Sigmoid colon (tissue), 7 donors: Measurements from ENCODE around the gene RB1. TPM values are rescaled to one million over a fixed set of nuclear protein-coding genes. Genes with fewer than 3 reads are reported as not detected.
"Not testable (repeated sequence)": the region's sequence is repeated elsewhere in the genome, so short reads cannot be mapped to it uniquely, and the experiment has no call there.

Experiments
- DNase-seq: peaks from one replicate; pipeline ENCODE4 v3.0.0-alpha.2; 2019
- H3K27ac ChIP-seq, 4 donors: fragments of 200-600 bp; sonication (generic); one replicate each; pipeline ENCODE4 v1.5.1; 2016 to 2019; ENCODE audit warnings: mild to moderate bottlenecking in 1 of 4
- H3K27me3 ChIP-seq, 3 donors: fragments of 200-600 bp; sonication (generic); one replicate each; pipeline ENCODE4 v1.5.1; 2019; ENCODE audit warnings: mild to moderate bottlenecking in 1 of 3
- H3K36me3 ChIP-seq, 4 donors: fragments of 200-600 bp; sonication (generic); one replicate each; pipeline ENCODE4 v1.5.1; 2016 to 2019
- H3K4me1 ChIP-seq, 4 donors: fragments of 200-600 bp; sonication (generic); one replicate each; pipeline ENCODE4 v1.5.1; 2017 to 2019
- H3K4me3 ChIP-seq, 4 donors: fragments of 200-600 bp; sonication (generic); one replicate each; pipeline ENCODE4 v1.5.1; 2017 to 2019; ENCODE audit warnings: mild to moderate bottlenecking in 2 of 4, moderate library complexity in 1 of 4
- H3K9me3 ChIP-seq, 4 donors: fragments of 200-600 bp in 3 of 4; sonication (generic) in 3 of 4; one replicate each; pipeline versions ENCODE4 v1.5.1 to v1.6.1; 2013 to 2019
- CTCF ChIP-seq, 4 experiments: fragments of 450-650 bp in 3 of 4; fragments of 200-600 bp in 1 of 4; IDR thresholded peaks; one replicate each; pipeline ENCODE4 v1.5.1; 2016 to 2019; ENCODE audit warnings: antibody characterized with exemption in 4 of 4, mild to moderate bottlenecking in 3 of 4, moderate library complexity in 2 of 4
- EP300 ChIP-seq, 4 donors: sonication (generic); formaldehyde crosslinking; IDR thresholded peaks; one replicate each; pipeline ENCODE4 v1.6.1; 2017; ENCODE audit warnings: antibody characterized with exemption in 4 of 4
- POLR2A ChIP-seq, 2 donors: fragments of 450-650 bp; IDR thresholded peaks; one replicate each; pipeline ENCODE4 v1.6.1; 2016; ENCODE audit warnings: antibody characterized with exemption in 2 of 2, mild to moderate bottlenecking in 2 of 2, moderate library complexity in 2 of 2
- POLR2AphosphoS5 ChIP-seq, 4 donors: sonication (generic); formaldehyde crosslinking; IDR thresholded peaks; one replicate each; pipeline ENCODE4 v1.6.1; 2017; ENCODE audit warnings: antibody characterized with exemption in 4 of 4
- WGBS, 2 donors: extraction: QIAGEN DNeasy Blood & Tissue Kit; methylation state at CpG; one replicate each; pipeline ENCODE4 v1.1.7; 2013; 5-methylcytosine and 5-hydroxymethylcytosine counted together
- intact Hi-C: fragments of 100-400 bp; cut with DNase I; formaldehyde crosslinking; loops from one replicate; pipeline ENCODE4 v1.15.1; 2023
- polyA plus RNA-seq, 3 donors: library from polyadenylated mRNA; stranded (reverse); fragments of 200-250 nt; gene quantifications; one replicate each; pipeline ENCODE4 v1.2.3, GENCODE V29; 2013
- total RNA-seq, 4 donors: library from RNA; depleted of rRNA; stranded (reverse); fragments of >200 nt; gene quantifications; one replicate each; pipeline ENCODE4 v1.1.0, GENCODE V29; 2016
- donor health status: healthy with polysubstance abuse.
- donor health status: Bipolar disorder and iron deficiency.
- donor health status: healthy.

The RB1 gene
- total and polyA plus RNA-seq, 7 donors = 15.6 to 35.6 (median 31.1) TPM

GRCh38 chr13:48333976-48334375 lies 30.4 kb downstream of the RB1 start:
- Histone ChIP-seq H3K36me3 (peaks cover 0 to 4% (median 3%) of the 10 kb centered on the region in 4 donors), H3K27ac (no peak overlapping the region), H3K9me3 (no peaks in the 10 kb centered on the region), H3K27me3 (no peaks in the 10 kb centered on the region), H3K4me1 (peaks cover 0 to 6% (median 0%) of the 10 kb centered on the region in 4 donors), H3K4me3 (no peak overlapping the region)
- DNase-seq = no peak
- TF ChIP-seq POLR2AphosphoS5 (IDR thresholded peaks at IDR 0.05) (no peak), EP300 (IDR thresholded peaks at IDR 0.05) (no peak), CTCF (IDR thresholded peaks at IDR 0.05) (no peak), POLR2A (IDR thresholded peaks at IDR 0.05) (no peak)
- intact Hi-C loops = loop anchor here (10.0 kb wide), 1 partner anchor 251 kb away; no protein-coding TSS in a partner anchor
- WGBS, 2 donors = 77 to 87% methylated on average over 1 of the region's 1 CpG

GRCh38 chr13:48334534-48335127 lies 31.1 kb downstream of the RB1 start:
- Histone ChIP-seq H3K9me3 (peaks cover 0 to 4% (median 0%) of the 10 kb centered on the region in 4 donors), H3K36me3 (peaks cover 0 to 11% (median 5%) of the 10 kb centered on the region in 4 donors), H3K4me1 (peaks cover 0 to 6% (median 0%) of the 10 kb centered on the region in 4 donors), H3K4me3 (no peak overlapping the region), H3K27me3 (no peaks in the 10 kb centered on the region), H3K27ac (no peak overlapping the region)
- WGBS, 2 donors = 61 to 73% methylated on average over 4 of the region's 4 CpGs
- TF ChIP-seq CTCF (IDR thresholded peaks at IDR 0.05) (peak in 1 of 4 experiments; percentile 29), EP300 (IDR thresholded peaks at IDR 0.05) (no peak), POLR2AphosphoS5 (IDR thresholded peaks at IDR 0.05) (no peak)
- intact Hi-C loops = loop anchor here (10.0 kb wide), 1 partner anchor 250 kb away; no protein-coding TSS in a partner anchor
- DNase-seq = no peak

- not testable (repeated sequence) for DNase-seq, H3K27me3 ChIP-seq, H3K9me3 ChIP-seq, H3K4me3 ChIP-seq, H3K4me1 ChIP-seq, H3K27ac ChIP-seq
- WGBS, 2 donors = 96 to 98% methylated on average over 11 of the region's 11 CpGs
- intact Hi-C loops = loop anchor here (10.0 kb wide), 1 partner anchor 246 kb away; no protein-coding TSS in a partner anchor
- peaks cover 0 to 12% (median 5%) of the 10 kb centered on the region in 4 donors for H3K36me3 ChIP-seq
Observed at GRCh38 chr13:48339198-48339597, 35.6 kb downstream of the RB1 start.

GRCh38 chr13:48344264-48344663 lies 40.7 kb downstream of the RB1 start:
- Histone ChIP-seq H3K4me3 (no peak overlapping the region), H3K27me3 (no peaks in the 10 kb centered on the region), H3K9me3 (peaks cover 0 to 2% (median 0%) of the 10 kb centered on the region in 4 donors), H3K27ac (no peak overlapping the region), H3K36me3 (peaks cover 0 to 32% (median 3%) of the 10 kb centered on the region in 4 donors), H3K4me1 (no peaks in the 10 kb centered on the region)
- intact Hi-C loops = no loop called here
- WGBS, 2 donors = 89 to 92% methylated on average over 2 of the region's 2 CpGs
- DNase-seq = no peak
- no peak for TF ChIP-seq EP300 (IDR thresholded peaks at IDR 0.05)
- TF ChIP-seq CTCF (IDR thresholded peaks at IDR 0.05) = no peak
- TF ChIP-seq POLR2A (IDR thresholded peaks at IDR 0.05) = no peak
- no peak for TF ChIP-seq POLR2AphosphoS5 (IDR thresholded peaks at IDR 0.05)

- Histone ChIP-seq H3K9me3 (no peaks in the 10 kb centered on the region), H3K36me3 (peaks cover 0 to 50% (median 6%) of the 10 kb centered on the region in 4 donors), H3K4me3 (no peak overlapping the region), H3K27ac (no peak overlapping the region), H3K4me1 (no peaks in the 10 kb centered on the region), H3K27me3 (no peaks in the 10 kb centered on the region)
- DNase-seq = no peak
- TF ChIP-seq POLR2A (IDR thresholded peaks at IDR 0.05) = no peak
- no peak for TF ChIP-seq CTCF (IDR thresholded peaks at IDR 0.05)
- TF ChIP-seq POLR2AphosphoS5 (IDR thresholded peaks at IDR 0.05) = no peak
- TF ChIP-seq EP300 (IDR thresholded peaks at IDR 0.05) = no peak
- 91 to 93% methylated on average over 1 of the region's 1 CpG for WGBS, 2 donors
- intact Hi-C loops = no loop called here
Observed at GRCh38 chr13:48346583-48346982, 43.0 kb downstream of the RB1 start.
